Ovary (tissue), 3 donors: ENCODE results near the gene CUBN.

Experiments used
- EP300 ChIP-seq: sonication (generic); formaldehyde crosslinking; IDR thresholded peaks from one replicate; pipeline ENCODE4 v1.6.1; 2017; ENCODE audit warnings: antibody characterized with exemption
- TF ChIP-seq, protein P1 (sequence below), 3 donors: fragments of 450-650 bp in 2 of 3; fragments of 200-600 bp in 1 of 3; IDR thresholded peaks; one replicate each; pipeline versions ENCODE4 v1.5.1 to v1.8.0; 2016 to 2022; ENCODE audit warnings: antibody characterized with exemption in 3 of 3, mild to moderate bottlenecking in 1 of 3
- donor health status: DM: no; HTN: no; CAD: no.

DNA sequence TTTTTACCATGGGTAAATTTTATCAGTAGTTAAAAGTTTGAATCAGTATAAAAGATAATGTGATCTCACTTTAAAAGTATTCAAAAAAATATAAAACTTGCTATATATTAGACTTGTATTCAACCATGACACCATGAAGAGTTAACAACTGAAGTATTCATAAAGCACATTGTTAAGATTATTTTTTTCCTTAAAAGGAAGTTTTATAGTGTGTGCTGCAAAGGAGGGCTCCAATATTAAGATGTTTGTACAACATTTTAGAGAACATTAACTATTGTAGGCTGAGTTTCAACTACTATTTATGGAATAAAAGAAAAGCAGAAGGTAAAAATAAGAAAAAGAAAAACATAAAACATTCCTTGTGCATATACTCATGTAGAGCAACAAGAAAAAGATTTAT is 24.5 kb upstream of the CUBN start:
- TF ChIP-seq, protein P1, sequence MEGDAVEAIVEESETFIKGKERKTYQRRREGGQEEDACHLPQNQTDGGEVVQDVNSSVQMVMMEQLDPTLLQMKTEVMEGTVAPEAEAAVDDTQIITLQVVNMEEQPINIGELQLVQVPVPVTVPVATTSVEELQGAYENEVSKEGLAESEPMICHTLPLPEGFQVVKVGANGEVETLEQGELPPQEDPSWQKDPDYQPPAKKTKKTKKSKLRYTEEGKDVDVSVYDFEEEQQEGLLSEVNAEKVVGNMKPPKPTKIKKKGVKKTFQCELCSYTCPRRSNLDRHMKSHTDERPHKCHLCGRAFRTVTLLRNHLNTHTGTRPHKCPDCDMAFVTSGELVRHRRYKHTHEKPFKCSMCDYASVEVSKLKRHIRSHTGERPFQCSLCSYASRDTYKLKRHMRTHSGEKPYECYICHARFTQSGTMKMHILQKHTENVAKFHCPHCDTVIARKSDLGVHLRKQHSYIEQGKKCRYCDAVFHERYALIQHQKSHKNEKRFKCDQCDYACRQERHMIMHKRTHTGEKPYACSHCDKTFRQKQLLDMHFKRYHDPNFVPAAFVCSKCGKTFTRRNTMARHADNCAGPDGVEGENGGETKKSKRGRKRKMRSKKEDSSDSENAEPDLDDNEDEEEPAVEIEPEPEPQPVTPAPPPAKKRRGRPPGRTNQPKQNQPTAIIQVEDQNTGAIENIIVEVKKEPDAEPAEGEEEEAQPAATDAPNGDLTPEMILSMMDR (IDR thresholded peaks at IDR 0.05) = no peak
- TF ChIP-seq EP300 = no peak
